Measurements from ENCODE around the gene ESRRG.

ESRRG gene

DNA sequence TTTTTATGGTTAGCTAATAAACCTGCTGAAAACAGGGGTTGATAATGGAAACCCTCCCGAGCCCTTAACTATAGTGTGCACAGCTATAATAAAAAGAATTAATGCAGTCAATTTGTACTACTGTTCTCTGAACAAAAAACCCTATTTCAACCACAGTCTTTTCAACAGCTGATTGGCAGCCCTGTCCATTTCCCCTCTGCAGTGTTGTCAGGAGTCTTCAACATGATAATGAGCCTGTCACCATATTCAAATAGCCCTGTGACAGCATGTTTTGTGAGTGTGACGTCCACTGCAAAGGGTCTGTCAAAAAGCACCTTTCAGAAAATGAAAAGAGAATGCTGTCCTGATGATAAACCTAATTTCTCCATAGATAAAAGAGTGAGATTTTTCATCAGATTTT, 92.7 kb downstream of the ESRRG start:
- DNase-seq (ENCODE audit: low read depth, low spot score) = no peak

DNA sequence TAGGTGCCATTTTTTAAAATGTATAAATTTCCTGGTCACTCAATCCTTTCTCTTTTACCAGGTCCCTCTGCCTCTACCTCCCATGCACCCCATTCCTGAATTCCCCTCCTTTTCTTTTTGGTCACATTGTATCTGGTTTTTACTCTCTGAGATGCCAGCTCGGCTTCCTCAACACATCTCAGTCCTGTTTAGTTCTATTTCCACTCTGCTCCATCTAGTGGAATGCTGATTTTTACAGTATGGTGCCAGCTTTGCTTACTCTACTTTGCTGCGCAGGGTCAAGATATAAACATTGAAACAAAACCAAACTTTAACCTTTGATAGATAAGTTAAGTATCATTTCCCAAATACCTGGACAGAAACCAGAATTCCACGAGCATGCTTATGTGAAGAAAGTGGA, 96.0 kb downstream of the ESRRG start:
- DNase-seq (ENCODE audit: low read depth, low spot score) = no peak

DNA sequence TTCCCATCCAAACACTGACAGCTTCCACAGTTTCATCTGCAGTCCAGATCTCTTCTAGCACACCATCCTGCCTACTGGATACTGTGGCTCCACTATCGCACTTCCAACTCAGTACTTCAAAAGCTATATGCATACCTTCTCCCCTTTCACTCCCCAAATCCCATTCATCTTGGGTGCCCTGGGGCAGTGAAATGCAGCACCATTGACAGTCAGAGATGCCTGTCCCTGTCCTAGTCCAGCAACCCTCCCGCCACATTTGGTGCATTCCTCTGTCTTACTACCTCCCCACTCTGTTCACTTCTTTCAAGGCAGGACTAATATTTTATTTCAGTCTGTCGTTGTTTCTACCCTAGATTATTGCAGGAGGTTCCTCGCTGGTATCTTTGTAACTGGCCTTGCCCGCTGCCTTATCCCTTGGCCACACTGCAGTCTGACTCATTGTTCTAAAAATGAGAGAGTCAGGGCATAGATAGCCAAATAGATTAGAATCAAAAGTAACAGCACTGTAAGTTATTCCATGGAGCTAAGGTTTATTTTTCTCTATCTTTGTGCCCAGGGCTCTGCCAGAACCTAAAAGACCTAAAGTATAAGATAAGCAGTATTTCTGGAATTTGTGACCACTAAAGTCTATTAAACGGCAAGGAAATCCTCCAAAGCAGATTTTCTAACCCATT, 96.7 kb downstream of the ESRRG start:
- DNase-seq (ENCODE audit: low read depth, low spot score) = no peak

- no peak for DNase-seq (ENCODE audit: low read depth, low spot score)
Observed at GRCh38 chr1:216621536-216621935, 101.7 kb downstream of the ESRRG start.

DNA sequence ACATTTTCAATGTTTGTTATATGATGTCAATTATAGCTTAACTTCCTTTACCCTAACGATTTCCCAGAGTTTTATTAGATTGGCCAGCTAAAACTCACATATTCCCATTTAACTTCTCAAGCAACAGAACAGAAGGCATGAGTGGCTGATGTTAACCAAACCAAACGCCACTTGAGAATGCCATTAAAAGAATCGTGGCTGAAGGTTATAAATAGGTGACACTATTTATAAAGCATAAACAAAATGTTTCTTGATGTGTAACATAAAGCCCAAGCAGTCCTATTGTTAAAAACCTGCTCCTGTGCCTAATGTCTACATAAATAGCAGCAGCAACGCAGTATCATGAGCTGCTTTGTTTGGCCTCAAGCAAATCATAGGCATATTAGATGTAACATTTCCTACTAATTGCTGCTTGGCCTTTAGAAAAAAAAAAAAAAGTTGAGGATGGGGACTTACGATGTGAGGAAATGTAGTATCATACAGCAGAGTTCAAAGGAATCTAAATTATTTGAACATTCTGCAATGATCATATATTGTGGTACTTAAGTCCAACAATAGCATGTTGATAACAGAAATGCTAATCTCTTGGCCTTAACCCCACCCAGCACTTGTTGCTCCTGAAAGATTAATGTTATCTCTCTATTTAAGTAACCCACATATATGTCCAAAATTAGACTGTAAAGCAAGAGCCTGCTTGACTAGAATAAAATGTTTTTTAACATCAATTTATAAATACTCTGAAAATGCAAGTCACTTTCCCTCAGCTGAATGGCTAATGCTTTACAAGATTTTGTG, 106.0 kb downstream of the ESRRG start:
- no peak for DNase-seq (ENCODE audit: low read depth, low spot score)

DNA sequence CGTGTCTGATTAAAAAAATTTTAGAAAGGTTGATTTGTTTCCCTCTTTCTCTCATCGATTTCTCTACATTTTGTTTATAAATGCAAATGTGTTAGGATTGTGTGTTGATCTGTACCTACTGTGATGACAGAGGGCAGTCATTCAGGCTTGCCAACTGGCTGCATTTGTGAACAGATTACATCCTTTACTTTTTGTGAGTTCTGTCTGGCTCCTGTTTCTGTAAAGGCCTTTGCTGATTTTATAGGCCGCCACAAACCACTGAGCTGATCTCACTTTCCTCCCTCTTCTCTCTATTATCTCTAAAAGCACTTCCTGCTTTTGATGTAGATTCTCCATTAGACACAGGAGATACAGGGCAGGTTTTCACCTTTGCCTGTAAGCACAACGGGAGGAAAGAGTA, 106.8 kb downstream of the ESRRG start:
- DNase-seq (ENCODE audit: low read depth, low spot score) = no peak

GRCh38 chr1:216614011-216614934, 109.0 kb downstream of the ESRRG start:
- no peak for DNase-seq (ENCODE audit: low read depth, low spot score)

DNA sequence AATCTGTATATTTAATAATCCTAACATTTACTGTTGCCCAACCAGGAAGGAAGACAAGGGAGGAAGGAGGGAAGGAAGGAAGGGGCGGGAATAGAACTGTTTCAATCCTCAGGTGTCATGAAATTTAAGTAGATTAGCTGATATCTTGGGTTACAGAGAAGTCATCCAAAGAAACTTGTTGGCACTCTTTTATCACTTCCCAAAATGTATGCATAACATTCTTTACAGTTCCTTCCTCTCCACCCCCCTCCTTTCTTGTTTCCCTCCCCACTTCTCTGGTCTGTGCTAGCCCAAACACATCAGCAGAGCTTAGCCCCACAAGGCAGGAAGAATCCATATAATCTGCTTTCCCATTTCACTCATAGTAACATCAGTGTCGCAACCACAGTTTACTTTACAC, 110.9 kb downstream of the ESRRG start:
- DNase-seq (ENCODE audit: low read depth, low spot score) = no peak

- no peak for DNase-seq (ENCODE audit: low read depth, low spot score)
Observed at GRCh38 chr1:216607067-216607697, 116.0 kb downstream of the ESRRG start.

DNA sequence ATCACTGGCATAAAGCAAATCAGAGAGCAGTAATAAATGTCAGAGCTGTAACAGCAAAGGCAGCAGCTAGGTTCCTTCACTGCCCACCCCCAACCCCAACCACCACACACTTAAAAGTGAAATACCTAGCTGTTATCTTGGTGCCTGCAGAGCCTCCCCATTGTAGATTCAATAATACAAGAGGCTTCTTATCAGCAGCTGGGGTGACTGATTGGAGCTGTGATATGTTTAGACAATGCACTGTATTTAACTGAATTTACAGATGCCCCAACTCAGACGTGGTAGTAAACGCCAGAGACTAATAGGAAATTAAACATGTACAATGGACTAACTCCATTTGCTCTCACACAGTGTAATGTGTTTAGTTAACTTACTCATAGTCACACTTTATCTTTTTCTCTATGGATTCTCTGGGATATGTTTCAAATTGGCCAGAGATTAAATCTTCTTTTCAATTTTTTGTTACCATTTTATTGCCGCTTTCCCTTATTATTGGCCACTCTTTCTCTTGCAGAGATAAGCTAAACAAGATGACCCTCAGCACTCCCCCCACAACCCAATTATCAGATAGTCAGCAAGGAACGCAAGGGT, 117.1 kb downstream of the ESRRG start:
- DNase-seq (ENCODE audit: low read depth, low spot score) = no peak

DNA sequence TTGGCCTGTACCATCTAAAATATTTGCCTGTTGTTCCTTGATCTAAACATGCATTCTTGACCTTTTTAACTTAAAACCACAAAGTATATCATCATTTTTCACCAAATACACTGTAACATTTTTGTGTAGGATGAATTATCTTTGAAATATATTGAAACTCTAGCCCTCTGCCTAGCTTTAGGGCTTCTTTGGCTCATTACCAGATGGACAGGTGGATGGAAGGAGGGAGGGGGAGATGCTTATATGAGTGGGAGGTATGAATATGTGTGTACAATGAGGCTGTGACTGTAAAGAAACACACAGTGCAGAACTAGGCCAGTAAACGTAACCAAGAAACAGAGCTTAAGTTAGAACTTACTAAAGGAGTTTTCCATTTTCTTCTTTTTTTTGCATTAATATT, 118.5 kb downstream of the ESRRG start:
- DNase-seq (ENCODE audit: low read depth, low spot score) = no peak

- peak; percentile 51 for DNase-seq (ENCODE audit: low read depth, low spot score)
Observed at GRCh38 chr1:216600730-216601609, 122.3 kb downstream of the ESRRG start.

- DNase-seq (ENCODE audit: low read depth, low spot score) = no peak
Observed at GRCh38 chr1:216599851-216600250, 123.4 kb downstream of the ESRRG start.

GRCh38 chr1:216598448-216598847, 124.8 kb downstream of the ESRRG start:
- no peak for DNase-seq (ENCODE audit: low read depth, low spot score)

- no peak for DNase-seq (ENCODE audit: low read depth, low spot score)
Observed at GRCh38 chr1:216596281-216596862, 126.9 kb downstream of the ESRRG start.

DNA sequence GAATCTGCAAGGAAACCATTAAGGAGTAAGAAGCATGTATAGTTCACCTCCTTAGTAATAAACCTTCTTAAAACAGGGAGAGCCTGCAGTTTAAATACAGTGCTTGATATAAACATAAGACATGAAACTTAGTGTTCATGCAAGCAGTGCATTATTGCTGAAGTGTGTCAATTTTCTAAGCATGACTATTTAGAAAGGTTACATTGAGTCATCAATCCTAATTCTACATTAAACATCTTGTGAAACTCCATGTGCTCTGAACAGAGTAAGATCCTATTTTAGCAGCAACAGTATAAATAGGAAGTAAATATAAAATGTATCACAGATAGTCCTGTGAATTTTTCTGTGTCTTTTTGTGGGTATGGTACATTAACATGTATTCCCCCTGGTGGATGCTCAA, 135.5 kb downstream of the ESRRG start:
- no peak for DNase-seq (ENCODE audit: low read depth, low spot score)

GRCh38 chr1:216582151-216582550, 141.1 kb downstream of the ESRRG start:
- DNase-seq (ENCODE audit: low read depth, low spot score) = no peak

- DNase-seq (ENCODE audit: low read depth, low spot score) = no peak
Observed at GRCh38 chr1:216580538-216581057, 142.6 kb downstream of the ESRRG start.

DNA sequence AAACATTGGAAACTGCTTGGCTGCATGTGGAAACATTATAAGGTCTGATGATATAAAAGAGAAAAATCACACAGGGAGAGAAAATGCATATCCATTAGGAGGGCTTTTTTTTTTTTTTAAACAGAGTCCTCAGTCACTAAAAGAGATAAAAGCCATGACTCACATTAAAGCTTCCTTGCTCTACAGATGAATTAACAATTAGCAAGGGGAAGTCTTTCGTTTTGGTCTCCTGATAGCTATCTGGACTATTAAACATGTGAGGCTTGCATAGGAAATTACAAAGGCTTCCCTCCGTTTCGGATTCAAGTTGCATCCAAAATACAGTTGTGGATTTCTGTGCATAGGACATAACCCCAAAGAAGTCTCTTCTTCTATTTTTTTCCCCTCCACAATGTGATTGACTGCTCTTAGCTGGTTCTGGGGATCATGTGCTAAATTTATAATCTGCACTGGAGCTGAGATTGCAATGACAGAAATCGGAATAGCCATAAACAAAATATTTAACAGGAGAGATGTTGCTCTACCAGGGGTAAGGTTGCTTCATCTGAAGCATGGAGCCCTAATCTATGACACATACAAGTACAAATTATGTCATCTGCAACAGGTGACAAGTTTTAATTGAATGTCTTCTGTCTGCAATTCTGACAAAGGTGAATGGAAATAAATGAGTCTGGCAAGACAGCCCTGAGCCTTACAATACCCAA, 146.8 kb downstream of the ESRRG start:
- DNase-seq (ENCODE audit: low read depth, low spot score) = no peak

Measured in smooth muscle cell of the brain vasculature (primary cell).